Measurements from ENCODE around the gene CCR8. TPM values are rescaled to one million over a fixed set of nuclear protein-coding genes. Genes with fewer than 3 reads are reported as not detected.

CCR8 gene
- polyA plus RNA-seq = not detected in 2 replicates
- not detected in 2 replicates for polyA minus RNA-seq

GRCh38 chr3:39329493-39329892 lies at the start of gene CCR8:
Gene CCR8, plus strand, starts transcription at chr3:39329709. Its CDS starts 2,623 bp downstream, at chr3:39332332.
- H3K9me2 ChIP-seq (ENCODE audit: insufficient read depth, low read length) = no peaks in the 10 kb centered on the region
- TF ChIP-seq CTCF (IDR thresholded peaks at IDR 0.05; ENCODE audit: poor library complexity, severe bottlenecking) (no peak), SMC3 (conservative IDR thresholded peaks at IDR 0.05; ENCODE audit: poor library complexity) (no peak), EP300 (conservative IDR thresholded peaks at IDR 0.05; ENCODE audit: poor library complexity, severe bottlenecking) (no peak), EZH2 (IDR thresholded peaks at IDR 0.05; ENCODE audit: borderline replicate concordance, insufficient read depth, low read length, poor library complexity, severe bottlenecking) (no peak), POLR2AphosphoS5 (IDR thresholded peaks at IDR 0.05) (no peak), RAD21 (conservative IDR thresholded peaks at IDR 0.05) (no peak), TAF1 (IDR thresholded peaks at IDR 0.05; ENCODE audit: low read depth) (no peak), MXI1 (conservative IDR thresholded peaks at IDR 0.05; ENCODE audit: poor library complexity, severe bottlenecking) (no peak), REST (IDR thresholded peaks at IDR 0.05; ENCODE audit: borderline replicate concordance) (no peak)
- H3K27ac ChIP-seq (ENCODE audit: low read length) = no peak within 1 kb of the TSS
- no peak within 1 kb of the TSS for H3K9ac ChIP-seq (ENCODE audit: low read length)
- no peak within 1 kb of the TSS for H3K4me2 ChIP-seq (ENCODE audit: low read length)
- no peaks in the 10 kb centered on the region for H3F3A ChIP-seq (ENCODE audit: insufficient read depth, low read length, poor library complexity, severe bottlenecking)
- H3K79me2 ChIP-seq (replicated peaks; ENCODE audit: insufficient read depth, low read length) = no peaks in the 10 kb centered on the region
- peaks cover 3% of the 10 kb centered on the region for H3K9me3 ChIP-seq (ENCODE audit: low read length)
- no peaks in the 10 kb centered on the region for H3K27me3 ChIP-seq (ENCODE audit: insufficient read depth, low read depth, low read length)
- H2AFZ ChIP-seq (ENCODE audit: low read depth, low read length) = no peak within 1 kb of the TSS
- H3K36me3 ChIP-seq (ENCODE audit: insufficient read depth, low read length) = no peaks in the 10 kb centered on the region
- H4K20me1 ChIP-seq (ENCODE audit: insufficient read depth) = no peaks in the 10 kb centered on the region
- no peak within 1 kb of the TSS for H3K4me3 ChIP-seq (ENCODE audit: low read length)

- Histone ChIP-seq H3K79me2 (replicated peaks; ENCODE audit: insufficient read depth, low read length) (no peaks in the 10 kb centered on the region), H3K4me2 (ENCODE audit: low read length) (no peak within 1 kb of the TSS), H3K36me3 (ENCODE audit: insufficient read depth, low read length) (no peaks in the 10 kb centered on the region), H2AFZ (ENCODE audit: low read depth, low read length) (no peak within 1 kb of the TSS), H3K27ac (ENCODE audit: low read length) (no peak within 1 kb of the TSS), H3K4me3 (ENCODE audit: low read length) (no peak within 1 kb of the TSS), H3K27me3 (ENCODE audit: insufficient read depth, low read depth, low read length) (no peaks in the 10 kb centered on the region), H4K20me1 (ENCODE audit: insufficient read depth) (no peaks in the 10 kb centered on the region), H3F3A (ENCODE audit: insufficient read depth, low read length, poor library complexity, severe bottlenecking) (no peaks in the 10 kb centered on the region), H3K9ac (ENCODE audit: low read length) (no peak within 1 kb of the TSS), H3K9me3 (ENCODE audit: low read length) (no peaks in the 10 kb centered on the region), H3K9me2 (ENCODE audit: insufficient read depth, low read length) (no peaks in the 10 kb centered on the region)
- TF ChIP-seq REST (IDR thresholded peaks at IDR 0.05; ENCODE audit: borderline replicate concordance) = no peak
- TF ChIP-seq EZH2 (IDR thresholded peaks at IDR 0.05; ENCODE audit: borderline replicate concordance, insufficient read depth, low read length, poor library complexity, severe bottlenecking) = no peak
- TF ChIP-seq POLR2AphosphoS5 (IDR thresholded peaks at IDR 0.05) = no peak
- TF ChIP-seq TAF1 (IDR thresholded peaks at IDR 0.05; ENCODE audit: low read depth) = no peak
- TF ChIP-seq CTCF (IDR thresholded peaks at IDR 0.05; ENCODE audit: poor library complexity, severe bottlenecking) = no peak
- TF ChIP-seq SMC3 (conservative IDR thresholded peaks at IDR 0.05; ENCODE audit: poor library complexity) = no peak
- TF ChIP-seq RAD21 (conservative IDR thresholded peaks at IDR 0.05) = no peak
- no peak for TF ChIP-seq MXI1 (conservative IDR thresholded peaks at IDR 0.05; ENCODE audit: poor library complexity, severe bottlenecking)
- no peak for TF ChIP-seq EP300 (conservative IDR thresholded peaks at IDR 0.05; ENCODE audit: poor library complexity, severe bottlenecking)
These were observed 49.6 kb upstream of the CCR8 start, which contains the start of gene CX3CR1 for GRCh38 chr3:39279745-39280517. Gene CX3CR1, minus strand, starts transcription at chr3:39280036. Its CDS starts 13,527 bp downstream, at chr3:39266509.

Measured in neural cell (in vitro differentiated cells).